ENCODE data around the gene ZNF554. TPM values are rescaled to one million over a fixed set of nuclear protein-coding genes. Genes with fewer than 3 reads are reported as not detected.

ZNF554 gene
- total and polyA plus RNA-seq, 2 experiments from 2014 or later, result 4.0 to 5.5 TPM

GRCh38 chr19:2846180-2846894 lies 26.7 kb downstream of the ZNF554 start:
- peaks cover 9% of the 10 kb centered on the region for H3K9me3 ChIP-seq (ENCODE audit: low read depth)
- H3K27me3 ChIP-seq, result no peaks in the 10 kb centered on the region
- H2AFZ ChIP-seq, result no peak overlapping the region
- DNase-seq (ENCODE audit: low spot score), result no peak
- no peak overlapping the region for H3K4me2 ChIP-seq
- no peak overlapping the region for H3K27ac ChIP-seq
- no peaks in the 10 kb centered on the region for H3K9me2 ChIP-seq (replicated peaks; ENCODE audit: insufficient read depth)
- peaks cover 6% of the 10 kb centered on the region for H3K4me1 ChIP-seq (ENCODE audit: insufficient read depth)
- no peak overlapping the region for H3K4me3 ChIP-seq
- peaks cover under 1% of the 10 kb centered on the region for H3K36me3 ChIP-seq (replicated peaks; ENCODE audit: insufficient read depth, low read depth)
- TF ChIP-seq CTCF (IDR thresholded peaks at IDR 0.05; ENCODE audit: poor library complexity), result no peak
- no peak for TF ChIP-seq EZH2 (IDR thresholded peaks at IDR 0.05; ENCODE audit: borderline replicate concordance)
- TF ChIP-seq EZH2phosphoT487 (IDR thresholded peaks at IDR 0.05; ENCODE audit: low read depth, severe bottlenecking, unreplicated experiment), result no peak
- WGBS (ENCODE audit: low lambda C conversion rate, missing lambda C conversion rate), result 97% methylated on average over 13 of the region's 13 CpGs
- peaks cover 67% of the 10 kb centered on the region for H3K79me2 ChIP-seq
- H4K20me1 ChIP-seq (ENCODE audit: insufficient read depth, poor library complexity, severe bottlenecking), result no peaks in the 10 kb centered on the region

GRCh38 chr19:2847507-2847906 lies 27.8 kb downstream of the ZNF554 start:
- peaks cover 4% of the 10 kb centered on the region for H3K4me1 ChIP-seq (ENCODE audit: insufficient read depth)
- over 99% methylated on average over 3 of the region's 3 CpGs for WGBS (ENCODE audit: low lambda C conversion rate, missing lambda C conversion rate)
- no peaks in the 10 kb centered on the region for H3K9me2 ChIP-seq (replicated peaks; ENCODE audit: insufficient read depth)
- H3K4me2 ChIP-seq, result no peak overlapping the region
- peaks cover 58% of the 10 kb centered on the region for H3K79me2 ChIP-seq
- H3K27me3 ChIP-seq, result no peaks in the 10 kb centered on the region
- TF ChIP-seq CTCF (IDR thresholded peaks at IDR 0.05; ENCODE audit: poor library complexity) (no peak), EZH2phosphoT487 (IDR thresholded peaks at IDR 0.05; ENCODE audit: low read depth, severe bottlenecking, unreplicated experiment) (no peak), EZH2 (IDR thresholded peaks at IDR 0.05; ENCODE audit: borderline replicate concordance) (no peak)
- H3K9me3 ChIP-seq (ENCODE audit: low read depth), result peaks cover 20% of the 10 kb centered on the region
- no peaks in the 10 kb centered on the region for H4K20me1 ChIP-seq (ENCODE audit: insufficient read depth, poor library complexity, severe bottlenecking)
- H3K4me3 ChIP-seq, result no peak overlapping the region
- no peak overlapping the region for H2AFZ ChIP-seq
- DNase-seq (ENCODE audit: low spot score), result no peak
- no peak overlapping the region for H3K27ac ChIP-seq
- H3K36me3 ChIP-seq (replicated peaks; ENCODE audit: insufficient read depth, low read depth), result peaks cover 9% of the 10 kb centered on the region

DNA sequence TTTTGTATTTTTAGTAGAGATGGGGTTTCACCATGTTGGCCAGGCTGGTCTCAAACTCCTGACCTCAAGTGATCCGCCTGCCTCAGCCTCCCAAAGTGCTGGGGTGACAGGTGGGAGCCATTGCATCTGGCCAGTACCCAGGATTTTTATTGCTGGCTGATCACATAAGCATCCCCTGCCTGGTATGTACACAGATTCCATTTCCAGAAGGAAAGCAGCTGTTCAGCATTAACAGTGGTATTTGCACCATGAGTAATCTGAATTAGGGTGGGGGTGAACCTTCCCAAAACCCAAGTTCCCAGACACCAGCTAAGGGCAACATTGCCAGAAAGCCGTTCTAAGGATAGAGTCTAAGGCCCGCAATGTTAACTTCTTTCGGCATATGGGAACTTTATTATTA lies 28.9 kb downstream of the ZNF554 start:
- Histone ChIP-seq H3K36me3 (replicated peaks; ENCODE audit: insufficient read depth, low read depth) (peaks cover 17% of the 10 kb centered on the region), H4K20me1 (ENCODE audit: insufficient read depth, poor library complexity, severe bottlenecking) (no peaks in the 10 kb centered on the region), H3K27ac (no peak overlapping the region), H3K9me2 (replicated peaks; ENCODE audit: insufficient read depth) (no peaks in the 10 kb centered on the region), H3K27me3 (no peaks in the 10 kb centered on the region), H3K4me3 (no peak overlapping the region), H2AFZ (no peak overlapping the region), H3K4me1 (ENCODE audit: insufficient read depth) (no peaks in the 10 kb centered on the region), H3K9me3 (ENCODE audit: low read depth) (peaks cover 31% of the 10 kb centered on the region), H3K4me2 (no peak overlapping the region), H3K79me2 (peaks cover 47% of the 10 kb centered on the region)
- TF ChIP-seq CTCF (IDR thresholded peaks at IDR 0.05; ENCODE audit: poor library complexity) (no peak), EZH2phosphoT487 (IDR thresholded peaks at IDR 0.05; ENCODE audit: low read depth, severe bottlenecking, unreplicated experiment) (no peak), EZH2 (IDR thresholded peaks at IDR 0.05; ENCODE audit: borderline replicate concordance) (no peak)
- 94% methylated on average over 4 of the region's 4 CpGs for WGBS (ENCODE audit: low lambda C conversion rate, missing lambda C conversion rate)
- DNase-seq (ENCODE audit: low spot score), result no peak

All from hepatocyte (in vitro differentiated cells).